CD4-positive, alpha-beta T cell treated with Interferon gamma for 1 hour (primary cell): ENCODE measurements around the gene C4BPB.
A peak's percentile ranks its signal among the peaks of the same experiment; 100 is the strongest.

Experiments
- DNase-seq: peaks from one replicate; pipeline ENCODE4 v3.0.0-alpha.2; 2020

C4BPB gene

DNA sequence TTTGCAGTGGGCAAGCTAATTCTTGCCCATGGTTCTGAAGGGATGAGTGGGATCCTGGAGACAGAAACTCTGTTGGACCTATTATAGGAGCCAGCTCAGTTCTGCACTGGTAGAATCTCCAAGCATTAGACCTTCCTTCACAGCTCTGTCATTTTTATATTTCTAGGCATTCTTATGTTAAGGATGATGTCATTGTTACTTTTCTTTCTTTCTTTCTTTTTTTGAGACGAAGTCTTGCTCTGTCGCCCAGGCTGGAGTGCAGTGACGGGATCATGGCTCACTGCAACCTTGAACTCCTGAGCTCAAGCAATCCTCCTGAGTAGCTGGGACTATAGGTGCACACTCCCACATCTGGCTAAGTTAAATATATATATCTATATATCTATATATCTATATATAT lies 28.1 kb upstream of the C4BPB start:
- no peak for DNase-seq

DNA sequence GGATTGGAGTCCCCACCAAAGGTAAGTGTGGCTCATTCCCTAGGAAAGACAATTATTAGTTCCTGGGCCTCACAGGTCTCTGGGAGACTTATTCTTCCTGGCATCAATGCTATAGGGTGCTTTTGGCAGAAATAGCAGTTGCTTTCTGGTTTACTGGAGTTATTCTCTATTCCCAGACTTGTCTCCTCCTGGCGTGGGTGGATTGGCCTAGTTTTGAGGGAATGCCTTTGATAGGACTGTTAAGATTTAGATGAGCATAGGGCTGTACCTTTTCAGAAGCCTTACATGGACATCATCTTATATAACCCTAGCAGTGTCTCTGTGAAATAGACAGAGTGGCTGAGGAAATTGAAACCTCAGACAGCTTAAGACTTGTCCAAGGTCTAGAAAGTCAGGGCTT lies 26.6 kb upstream of the C4BPB start:
- DNase-seq: no peak

DNA sequence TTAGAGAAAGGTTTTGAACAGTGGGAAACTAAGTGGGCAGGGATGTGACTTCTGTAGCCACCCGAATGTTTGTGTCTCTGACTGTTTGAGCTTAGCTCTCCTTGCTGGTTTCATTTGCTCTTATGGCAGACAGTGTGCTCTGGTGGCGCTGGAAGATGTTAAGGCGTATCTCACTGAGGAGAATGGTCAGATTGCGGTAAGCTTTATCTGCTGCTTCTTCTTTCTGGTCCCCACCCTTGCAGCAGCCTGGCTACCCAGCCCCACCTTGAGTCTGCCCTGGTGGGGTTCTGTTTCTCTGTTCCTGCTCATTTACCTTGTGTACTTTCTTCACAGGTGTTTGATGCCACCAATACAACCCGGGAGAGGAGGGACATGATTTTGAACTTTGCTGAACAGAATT lies 25.6 kb upstream of the C4BPB start:
- no peak for DNase-seq

DNA sequence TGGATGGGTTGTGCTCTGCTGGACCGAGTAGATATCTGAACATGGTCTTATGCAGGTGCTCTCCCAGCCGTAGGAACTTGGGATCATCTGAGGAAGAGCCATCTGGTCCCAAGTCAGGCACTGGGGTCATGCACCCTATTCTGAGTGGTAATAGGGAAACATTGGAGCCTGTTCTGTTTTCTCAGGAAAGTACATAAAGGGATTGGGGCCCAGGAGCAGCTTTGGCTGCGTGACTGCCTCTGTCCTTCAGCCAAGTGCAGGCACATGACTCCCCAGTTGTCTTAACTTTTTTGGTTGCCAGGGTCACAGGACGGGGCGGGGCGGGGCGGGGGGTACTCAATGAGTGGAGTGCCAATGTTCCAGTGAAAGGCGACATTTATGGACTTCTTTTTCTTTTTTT lies 24.1 kb upstream of the C4BPB start:
- no peak for DNase-seq

DNA sequence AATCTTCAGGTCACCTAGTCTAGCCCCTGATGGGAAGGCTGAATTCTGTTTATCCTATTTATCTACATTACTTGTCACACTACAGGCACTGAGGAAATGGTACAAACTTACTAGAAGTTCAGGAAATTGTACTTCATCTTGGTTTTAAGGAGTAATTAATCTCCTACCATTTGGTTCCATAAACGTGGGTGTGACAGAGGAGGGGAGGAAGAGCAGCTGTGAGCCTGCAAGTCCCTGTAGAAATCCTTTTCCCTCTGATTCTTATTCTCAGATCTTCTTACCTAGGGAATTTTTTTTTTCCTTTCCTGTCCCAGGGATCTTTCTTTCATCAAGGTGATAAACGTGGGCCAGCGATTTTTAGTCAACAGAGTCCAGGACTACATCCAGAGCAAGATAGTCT lies 21.5 kb upstream of the C4BPB start:
- DNase-seq: no peak

DNA sequence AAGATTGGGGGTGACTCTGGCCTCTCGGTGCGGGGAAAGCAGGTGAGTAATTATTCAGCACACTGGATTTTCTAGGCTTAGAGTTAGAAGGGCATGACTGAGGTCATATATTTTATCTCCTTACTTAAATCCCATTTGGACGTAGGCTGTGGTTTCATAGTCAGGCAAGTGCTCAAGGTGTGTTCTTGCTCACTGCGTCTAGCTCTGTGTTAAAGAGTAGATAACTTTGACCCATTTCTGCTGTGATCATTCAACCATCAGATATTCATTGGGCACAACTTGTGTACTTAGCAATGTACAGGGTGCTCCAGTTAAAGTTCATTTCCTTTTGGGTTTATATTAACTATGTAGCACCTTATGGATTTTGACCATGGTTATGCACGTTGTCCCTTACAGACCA lies 21.0 kb upstream of the C4BPB start:
- DNase-seq: no peak

DNA sequence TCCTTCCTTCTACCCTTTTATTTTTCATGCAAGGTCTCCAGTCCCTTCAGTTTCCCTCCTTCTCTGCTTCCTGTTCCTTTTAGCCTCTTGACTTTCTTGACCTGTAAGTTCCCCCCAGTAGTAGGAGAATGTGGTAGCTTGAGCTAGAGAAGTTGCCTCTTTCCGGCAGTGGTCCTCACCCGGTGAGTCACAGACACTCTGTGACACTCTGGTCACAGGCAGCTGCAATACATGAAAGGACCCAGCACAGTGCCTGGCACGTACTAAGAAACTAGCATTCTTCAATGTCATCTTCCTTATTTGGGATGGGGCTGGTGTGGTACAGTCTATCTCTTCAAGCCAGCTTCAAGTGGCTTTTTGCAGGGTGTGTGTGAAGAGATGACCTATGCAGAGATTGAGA lies 19.6 kb upstream of the C4BPB start:
- peak; percentile 25 for DNase-seq

DNA sequence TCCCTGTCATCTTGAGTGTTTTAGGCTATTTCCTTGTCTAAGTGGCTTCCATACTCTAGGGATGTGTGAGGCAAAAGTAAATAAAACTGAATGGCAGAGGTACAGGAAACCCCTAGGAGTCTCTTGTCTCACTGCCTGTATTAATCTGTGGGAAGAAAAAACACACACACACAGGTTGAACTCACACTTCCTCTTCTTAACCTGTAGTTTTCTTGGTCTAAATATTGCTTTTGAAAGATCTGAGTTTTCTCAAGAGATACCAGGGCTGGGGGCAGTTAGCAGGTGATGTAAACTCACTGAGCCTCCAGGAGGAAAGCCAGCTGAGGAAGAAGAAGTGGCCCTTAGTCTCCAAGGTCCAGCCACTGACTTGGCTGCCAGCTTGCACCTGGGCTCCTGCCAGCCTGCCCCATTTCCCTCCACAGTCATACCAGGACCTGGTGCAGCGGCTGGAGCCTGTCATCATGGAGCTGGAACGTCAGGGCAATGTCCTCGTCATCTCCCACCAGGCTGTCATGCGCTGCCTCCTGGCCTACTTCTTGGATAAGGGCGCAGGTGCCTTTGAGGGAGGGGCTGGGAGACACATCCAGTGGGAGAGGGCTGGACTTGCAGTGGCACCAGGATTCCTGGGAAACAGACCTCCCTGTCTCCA lies 18.7 kb upstream of the C4BPB start:
- DNase-seq: no peak

DNA sequence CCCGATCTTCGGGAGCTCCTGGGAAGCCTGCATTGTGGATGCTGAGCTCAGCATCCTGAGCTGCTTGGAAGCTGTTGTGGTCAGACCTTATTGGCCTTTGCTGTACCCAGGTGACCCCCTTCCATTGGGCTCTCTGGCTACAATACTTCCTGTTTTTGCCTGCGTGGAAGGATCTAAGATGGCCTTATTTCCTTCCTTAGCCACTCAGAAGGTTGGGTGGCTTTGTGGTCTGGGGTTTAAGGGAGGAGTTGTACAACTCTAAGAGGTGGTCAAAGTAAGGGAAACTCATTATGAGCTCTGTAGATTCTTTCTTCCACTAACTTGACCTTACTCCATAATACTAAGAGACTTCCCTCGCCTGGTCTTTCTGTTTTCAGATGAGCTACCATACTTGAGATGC lies 17.8 kb upstream of the C4BPB start:
- DNase-seq: no peak

DNA sequence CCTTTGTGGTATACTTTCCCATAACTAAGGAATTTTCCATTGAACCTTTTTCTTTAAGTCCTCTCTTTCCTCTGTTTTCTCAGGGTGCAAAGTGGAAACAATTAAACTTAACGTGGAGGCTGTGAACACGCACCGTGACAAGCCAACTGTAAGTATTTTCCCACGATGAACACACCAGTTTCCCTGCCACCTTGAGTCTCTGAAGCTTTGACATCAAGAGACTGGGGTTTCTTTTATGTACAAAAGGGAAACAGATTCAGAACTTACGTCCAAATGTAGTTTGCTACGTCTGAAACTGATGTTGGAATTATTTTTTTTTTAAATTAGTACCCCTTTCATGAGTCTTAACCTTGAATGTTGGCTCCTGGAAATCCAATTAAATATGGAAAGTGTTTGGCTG lies 17.2 kb upstream of the C4BPB start:
- no peak for DNase-seq

DNA sequence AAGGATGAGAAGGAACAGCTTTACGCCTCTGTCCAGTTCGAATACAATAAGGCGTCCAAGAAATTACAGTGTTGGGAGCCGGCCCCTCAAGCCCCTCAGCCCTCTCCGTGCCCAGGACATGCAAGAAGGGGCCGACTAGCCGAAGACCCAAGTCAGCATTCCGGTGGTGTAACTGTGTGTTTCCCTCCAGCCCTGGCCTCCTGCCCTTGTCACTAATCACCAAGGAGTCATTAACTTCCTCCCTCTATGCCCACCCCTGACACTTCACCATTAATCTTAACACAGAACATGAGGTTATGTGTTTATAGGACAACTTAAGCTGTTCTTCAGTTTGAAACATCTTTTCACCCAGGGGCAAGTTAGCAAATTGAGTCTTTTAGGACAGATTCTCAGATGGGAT lies 16.4 kb upstream of the C4BPB start:
- DNase-seq: no peak

DNA sequence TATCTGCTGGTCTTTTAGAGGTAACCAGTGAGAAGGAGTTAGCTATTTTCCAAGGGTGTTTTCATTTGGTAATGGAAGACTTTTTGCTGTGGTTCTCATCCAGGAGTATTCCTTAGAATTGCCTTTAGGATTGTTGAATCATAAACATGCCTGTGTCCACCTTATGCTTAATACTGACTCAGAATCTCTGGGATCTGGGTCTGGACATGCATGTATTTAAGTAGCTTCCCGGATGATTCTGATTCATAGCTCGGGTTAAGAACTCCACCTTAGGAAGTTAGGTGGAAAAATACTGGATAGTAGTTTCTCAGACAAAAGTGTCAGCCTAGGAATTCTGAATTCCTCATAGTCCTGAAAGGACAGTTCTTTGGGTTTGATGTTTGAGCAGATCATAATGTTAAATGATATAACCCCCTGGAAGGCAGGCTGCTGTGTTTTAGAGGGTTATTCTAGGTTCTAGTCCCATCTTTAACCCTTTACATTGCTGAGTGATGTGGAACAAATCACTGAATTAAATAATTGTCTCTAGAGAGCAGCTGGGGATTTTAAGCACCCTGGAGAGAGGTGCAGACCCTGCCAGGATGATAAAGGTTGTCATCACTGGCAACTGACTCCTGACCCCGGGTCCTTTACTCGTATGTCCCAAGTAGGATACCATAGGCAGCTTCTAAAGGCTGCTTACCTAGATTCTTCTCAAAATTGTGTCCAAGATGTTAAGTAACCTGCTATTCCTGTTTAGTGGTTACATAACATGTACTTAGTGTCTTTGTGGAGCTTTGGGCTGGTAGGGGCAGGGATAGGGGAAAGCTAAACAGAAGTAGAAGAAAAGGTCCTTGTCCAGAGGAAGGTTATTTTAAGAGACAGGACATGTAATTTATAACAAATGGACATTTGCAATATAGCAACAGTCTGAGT lies 14.5 kb upstream of the C4BPB start:
- no peak for DNase-seq

DNA sequence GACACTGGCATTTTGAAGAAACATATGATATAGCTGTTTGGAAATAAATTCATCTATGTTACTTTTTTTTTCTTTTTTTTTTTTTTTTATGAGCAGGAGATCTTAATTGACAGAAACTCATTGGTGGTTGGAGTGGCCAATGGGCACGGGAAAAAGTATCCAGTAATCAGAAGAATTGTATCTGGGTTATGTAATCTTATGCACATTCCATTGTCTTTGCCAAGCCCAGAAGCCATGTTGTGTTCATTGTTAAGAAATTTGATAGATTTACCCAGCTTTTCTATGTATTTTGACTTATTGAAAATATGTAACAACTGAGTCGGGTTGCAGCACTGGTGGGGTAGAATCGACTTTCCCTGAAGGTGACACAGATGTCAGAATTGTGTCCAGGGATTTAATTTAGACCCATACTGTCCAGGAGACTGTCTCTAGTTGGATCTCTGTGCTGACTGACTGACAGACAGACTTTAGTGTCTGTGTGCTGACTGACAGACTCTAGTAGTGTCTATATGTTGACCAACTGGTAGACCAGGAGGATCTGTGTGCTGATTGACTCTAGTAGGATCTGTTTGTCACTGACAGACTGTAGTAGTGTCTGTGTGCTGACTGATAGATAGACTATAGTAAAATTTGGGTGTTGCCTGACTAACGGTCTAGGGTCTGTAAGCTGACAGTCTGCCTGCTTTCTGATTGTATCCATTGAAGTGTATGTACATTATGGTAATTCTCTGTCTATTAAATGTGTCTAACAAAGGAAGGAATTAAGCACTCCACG lies 12.3 kb upstream of the C4BPB start:
- no peak for DNase-seq

DNA sequence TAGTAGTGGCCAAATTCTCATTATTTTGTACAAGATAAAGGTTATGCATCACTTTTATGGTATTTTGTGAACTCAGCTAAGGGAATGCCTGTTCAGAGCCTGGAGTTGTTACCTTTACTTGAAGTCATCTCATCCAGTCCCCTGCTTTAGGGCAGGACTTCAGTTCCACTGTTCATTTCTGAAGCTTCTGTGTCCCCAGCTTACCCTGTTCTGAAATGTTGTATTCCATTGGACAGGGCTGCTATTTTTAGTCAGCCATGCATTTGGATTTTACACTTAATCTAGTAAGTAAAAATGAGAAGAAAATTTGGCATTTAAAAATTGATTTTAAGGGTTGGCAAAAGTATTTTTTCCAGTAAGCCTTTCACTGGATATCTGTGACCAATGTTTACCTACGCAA lies 11.6 kb upstream of the C4BPB start:
- DNase-seq: no peak

DNA sequence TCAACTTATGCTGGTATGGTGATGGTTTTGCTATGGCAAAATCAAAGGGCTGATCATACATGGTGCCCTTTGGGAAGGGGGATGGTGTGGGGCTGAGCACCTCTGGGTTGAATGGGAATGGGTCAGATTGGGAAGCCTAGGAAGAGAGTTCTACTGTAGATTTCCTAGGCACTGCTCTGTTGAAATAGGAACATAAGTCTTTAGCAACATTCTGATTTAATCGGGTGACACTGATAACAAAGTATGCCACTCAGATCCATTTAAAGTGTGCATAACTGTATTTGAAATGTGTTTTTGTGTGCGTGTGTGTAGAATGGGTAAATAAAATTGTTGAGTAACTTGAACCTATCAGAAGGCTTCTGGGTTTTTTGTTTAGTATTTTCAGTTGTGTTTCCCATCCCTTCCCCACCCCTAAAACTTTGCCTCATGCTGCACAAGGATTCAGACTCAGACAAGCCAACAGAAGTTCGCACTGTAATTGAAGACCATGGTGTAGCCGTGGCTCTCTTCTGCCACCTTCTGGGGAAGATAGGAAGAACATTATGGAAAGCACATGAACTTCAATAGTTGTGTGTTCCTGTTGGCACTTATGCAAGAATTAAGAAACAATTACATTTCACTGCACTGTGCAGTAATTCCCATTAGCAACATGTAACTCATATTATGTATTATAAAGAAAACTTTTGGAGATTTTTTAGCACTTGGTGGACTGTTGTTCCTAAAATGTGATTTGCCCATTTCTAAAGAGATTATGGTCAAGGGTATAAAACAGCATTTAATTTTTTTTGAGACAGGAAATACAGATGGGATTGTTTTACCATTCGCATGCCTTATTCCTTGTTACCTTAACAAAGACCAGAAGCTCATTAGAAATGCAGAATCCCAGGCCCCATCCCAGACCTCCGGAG lies 10.9 kb upstream of the C4BPB start:
- DNase-seq: peak; percentile 56

DNA sequence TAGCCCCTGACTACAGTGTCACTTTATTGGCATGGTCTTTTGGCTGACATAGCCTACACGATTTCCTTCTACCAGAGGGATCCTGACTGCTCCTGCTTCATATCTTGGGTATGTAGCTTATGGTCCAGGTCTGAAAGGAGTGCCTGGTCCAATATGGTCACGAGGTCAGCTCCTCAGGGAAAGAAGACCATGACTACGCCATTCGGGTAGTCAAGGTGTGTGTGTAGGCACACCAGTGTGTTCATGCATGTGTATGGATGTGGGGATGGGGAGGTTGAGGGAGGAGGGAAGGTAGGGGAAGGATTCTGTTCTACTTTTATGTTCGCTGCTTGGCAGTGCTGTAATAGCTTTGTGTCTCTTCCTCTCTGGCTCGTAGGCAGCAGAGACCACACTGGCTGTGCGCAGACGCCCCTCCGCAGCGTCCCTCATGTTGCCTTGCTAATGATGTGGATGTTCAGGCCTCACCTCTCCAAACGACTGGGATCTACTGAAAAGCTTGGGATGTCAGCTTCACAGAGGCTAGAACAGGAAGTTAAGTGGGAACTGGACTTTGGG lies 10.0 kb upstream of the C4BPB start:
- no peak for DNase-seq

DNA sequence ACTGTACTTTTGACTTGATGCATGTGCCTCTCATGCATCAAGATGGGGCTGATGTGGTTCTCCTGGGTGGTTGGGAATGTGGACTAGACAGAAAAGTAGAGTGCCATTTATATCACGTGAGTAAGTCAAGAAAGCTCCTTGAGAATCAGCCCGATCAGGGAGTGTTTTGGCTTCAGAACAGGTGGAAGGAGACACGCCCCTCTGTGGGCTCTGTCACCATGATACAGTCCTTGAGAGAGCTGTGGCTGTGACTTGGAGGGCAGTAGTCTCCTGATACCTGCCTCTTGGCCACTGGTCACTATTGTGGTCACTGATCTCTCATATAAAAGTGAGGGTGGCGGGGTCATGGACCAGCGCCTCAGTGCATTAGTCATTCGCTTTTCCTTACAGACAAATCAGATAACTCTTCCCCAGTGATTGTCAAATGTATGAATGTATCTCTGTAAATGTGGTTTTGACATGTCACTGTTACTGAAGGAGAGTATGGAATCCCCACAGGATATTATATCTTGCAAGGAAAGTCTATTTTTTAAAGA lies 8.9 kb upstream of the C4BPB start:
- no peak for DNase-seq

DNA sequence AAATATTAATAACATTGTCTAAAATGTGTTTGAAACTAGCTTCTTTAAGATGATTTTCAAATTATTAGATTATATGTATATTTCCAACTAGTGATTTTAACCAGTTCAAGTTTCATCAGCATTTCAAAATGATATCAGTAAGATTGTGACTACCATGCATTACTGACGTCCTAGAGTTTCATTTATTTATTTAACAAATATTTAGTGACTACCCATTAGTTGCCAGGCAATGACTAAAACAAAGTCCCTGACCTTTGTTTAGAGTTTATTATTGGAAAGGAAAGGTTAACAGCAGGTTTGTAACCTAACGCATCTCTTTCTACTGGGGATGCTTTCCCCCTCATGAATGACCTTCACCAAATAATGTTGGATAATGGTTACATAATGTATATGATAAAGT lies 7.6 kb upstream of the C4BPB start:
- no peak for DNase-seq

DNA sequence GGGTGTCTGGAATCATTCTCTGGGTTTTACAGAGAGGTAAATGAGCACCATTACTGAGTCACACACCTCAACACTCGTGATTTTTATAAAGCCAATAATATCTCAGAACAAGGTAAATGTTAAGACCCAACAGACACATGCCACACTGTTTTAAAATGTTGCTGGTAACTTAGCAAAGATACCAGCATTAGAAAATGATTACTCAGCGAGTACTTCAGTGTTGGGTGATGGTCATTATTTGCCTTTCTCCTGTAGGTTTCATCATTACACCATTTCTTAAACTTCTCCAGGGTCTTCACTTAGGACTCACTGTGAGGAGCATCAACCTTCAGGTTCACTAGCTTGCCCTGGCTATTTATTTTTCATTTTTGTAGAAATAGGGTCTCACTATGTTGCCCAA lies 6.9 kb upstream of the C4BPB start:
- DNase-seq: no peak

DNA sequence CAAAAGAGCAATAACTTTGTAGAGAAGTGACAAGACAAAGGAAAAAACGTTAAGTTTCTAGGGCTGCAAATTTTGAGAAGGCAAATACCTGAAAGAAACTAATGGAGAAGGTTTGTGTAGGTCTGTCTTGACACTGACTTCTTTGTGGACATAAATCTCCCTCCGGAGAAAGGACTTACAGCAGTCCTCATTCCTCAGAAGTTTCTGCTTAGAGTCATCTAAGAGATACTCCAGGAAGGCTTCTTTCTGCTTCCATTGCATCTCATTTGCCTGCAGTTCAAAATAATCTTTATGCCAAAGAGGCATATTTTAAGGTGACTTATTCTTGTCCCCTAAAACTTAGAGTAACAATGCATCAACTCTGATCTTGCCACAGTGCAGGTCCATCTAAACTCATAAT lies 4.4 kb upstream of the C4BPB start:
- DNase-seq: no peak

DNA sequence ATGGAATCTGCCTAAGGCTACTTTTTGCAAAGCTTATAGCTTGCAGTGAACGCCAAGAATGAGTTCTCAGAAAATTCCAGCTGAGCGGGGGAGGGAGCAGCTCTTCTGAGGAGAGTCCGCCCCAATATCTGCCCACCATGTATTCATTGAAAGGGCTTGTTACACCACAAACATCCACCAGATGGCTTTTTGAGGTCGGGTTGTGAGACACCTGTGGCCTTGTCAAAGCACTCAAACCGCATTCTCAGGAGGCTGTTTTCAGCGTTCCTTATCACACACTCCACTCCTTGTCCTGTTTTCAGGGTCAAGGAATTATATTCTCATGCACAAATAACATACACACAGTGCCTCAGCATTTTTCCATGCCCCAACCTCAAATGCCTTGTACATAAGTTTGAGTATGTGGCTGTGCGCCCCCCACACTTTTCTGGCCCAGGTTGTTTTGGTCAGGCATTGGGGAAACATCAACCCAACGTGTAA lies 3.9 kb upstream of the C4BPB start:
- peak; percentile 50 for DNase-seq

DNA sequence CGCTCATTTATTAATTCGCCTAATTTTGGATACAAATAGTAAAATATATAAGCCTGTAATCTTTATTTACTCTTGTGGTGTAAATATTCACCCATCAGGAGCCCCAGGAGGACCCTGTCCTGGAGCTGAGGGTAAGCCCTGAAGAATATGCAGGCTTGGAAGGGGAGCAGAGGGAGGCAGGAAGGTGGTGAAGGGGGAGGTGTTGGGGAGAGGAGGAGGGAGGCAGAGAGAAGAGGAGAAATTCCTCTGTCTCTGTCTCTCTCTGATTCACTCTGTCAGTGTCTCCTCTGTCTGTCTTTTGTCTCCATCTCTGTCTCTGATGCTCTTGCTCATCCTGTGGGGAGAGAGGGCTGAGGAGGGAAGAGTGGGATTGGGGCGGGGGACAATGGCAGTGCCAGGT lies 2.8 kb upstream of the C4BPB start:
- no peak for DNase-seq
